Measurements from ENCODE around the gene NUBPL.

- no peak for TF ChIP-seq CTCF (IDR thresholded peaks at IDR 0.05)
- TF ChIP-seq ZSCAN20 (CRISPR knock-in tag; IDR thresholded peaks at IDR 0.05) = no peak
- no peak for TF ChIP-seq POLR2A (IDR thresholded peaks at IDR 0.05; ENCODE audit: low read length)
- no peak for TF ChIP-seq USF2 (IDR thresholded peaks at IDR 0.05)
- no peak for TF ChIP-seq HMGXB4 (CRISPR knock-in tag; IDR thresholded peaks at IDR 0.05; ENCODE audit: borderline replicate concordance)
- no peak for TF ChIP-seq REST (IDR thresholded peaks at IDR 0.05)
- no peak for TF ChIP-seq RARB (CRISPR knock-in tag; IDR thresholded peaks at IDR 0.05)
Observed at GRCh38 chr14:31672709-31673108, 111.5 kb downstream of the NUBPL start.

All from A549 (cell line).